Measurements from ENCODE around the gene HELZ2. TPM values are rescaled to one million over a fixed set of nuclear protein-coding genes. Genes with fewer than 3 reads are reported as not detected.

The HELZ2 gene
- 135 and 281 TPM in 2 replicates for total RNA-seq (2022)
- percentile 69 among the genes with signal in this experiment for Bru-seq, nascent RNA
- BruChase-seq, experiment 1, labeled RNA remaining after a 6-hour chase: percentile 93 among the genes with signal in this experiment
- BruChase-seq, experiment 2, labeled RNA remaining after a 2-hour chase: percentile 90 among the genes with signal in this experiment
- long read RNA-seq, partial matches to known transcripts: 4 of 11 reads
- long read RNA-seq, other reads (novel, unspliced or antisense): 7 of 11 reads

- Mint-ChIP-seq H3K9me3 (ENCODE audit: low read depth, unreplicated experiment) (no peaks in the 10 kb centered on the region), H3K4me3 (ENCODE audit: low read depth, unreplicated experiment) (peak within 1 kb of the TSS; percentile 88), H3K36me3 (ENCODE audit: insufficient read depth, unreplicated experiment) (peaks cover 37% of the 10 kb centered on the region), H3K27ac (ENCODE audit: unreplicated experiment) (peak within 1 kb of the TSS; percentile 88), H3K4me1 (ENCODE audit: low read depth, unreplicated experiment) (no peaks in the 10 kb centered on the region), H3K27me3 (ENCODE audit: unreplicated experiment) (peaks cover 37% of the 10 kb centered on the region)
- TF ChIP-seq CTCF (IDR thresholded peaks at IDR 0.05; ENCODE audit: unreplicated experiment): no peak
- intact Hi-C loops (cut with micrococcal nuclease; ENCODE audit: unreplicated experiment): no loop called here
- TSS peak; percentile 91 for BruUV-seq (replicated peaks)
- peak; percentile 85 for DNase-seq
- CTCF ChIA-PET: interaction anchor here (0.6 to 4.2 kb wide), 10 partner anchors 8 to 384 kb away, joined by 3 to 32 read pairs (median 4); partner anchors contain the start of genes GMEB2 and PTK6
Observed at GRCh38 chr20:63574156-63574828, at the start of gene HELZ2. Gene HELZ2, minus strand, starts transcription at chr20:63574239. Its CDS starts 1,854 bp downstream, at chr20:63572385.

- DNase-seq: no peak
- H3K4me1 Mint-ChIP-seq (ENCODE audit: low read depth, unreplicated experiment): peaks cover 7% of the 10 kb centered on the region
- CTCF ChIA-PET: no interaction called here
- H3K36me3 Mint-ChIP-seq (ENCODE audit: insufficient read depth, unreplicated experiment): peaks cover 21% of the 10 kb centered on the region
- no peak overlapping the region for H3K27ac Mint-ChIP-seq (ENCODE audit: unreplicated experiment)
- BruUV-seq (replicated peaks): no TSS peak
- no peaks in the 10 kb centered on the region for H3K9me3 Mint-ChIP-seq (ENCODE audit: low read depth, unreplicated experiment)
- no peak overlapping the region for H3K4me3 Mint-ChIP-seq (ENCODE audit: low read depth, unreplicated experiment)
- intact Hi-C loops (cut with micrococcal nuclease; ENCODE audit: unreplicated experiment): no loop called here
- H3K27me3 Mint-ChIP-seq (ENCODE audit: unreplicated experiment): no peaks in the 10 kb centered on the region
- TF ChIP-seq CTCF (IDR thresholded peaks at IDR 0.05; ENCODE audit: unreplicated experiment): no peak
Observed at GRCh38 chr20:63622732-63623131, 48.7 kb upstream of the HELZ2 start.

- H3K4me1 Mint-ChIP-seq (ENCODE audit: low read depth, unreplicated experiment): peaks cover 7% of the 10 kb centered on the region
- H3K4me3 Mint-ChIP-seq (ENCODE audit: low read depth, unreplicated experiment): no peak overlapping the region
- H3K27me3 Mint-ChIP-seq (ENCODE audit: unreplicated experiment): no peaks in the 10 kb centered on the region
- no peaks in the 10 kb centered on the region for H3K9me3 Mint-ChIP-seq (ENCODE audit: low read depth, unreplicated experiment)
- intact Hi-C loops (cut with micrococcal nuclease; ENCODE audit: unreplicated experiment): no loop called here
- H3K27ac Mint-ChIP-seq (ENCODE audit: unreplicated experiment): no peak overlapping the region
- no TSS peak for BruUV-seq (replicated peaks)
- CTCF ChIA-PET: interaction anchor here (0.7 kb wide), 1 partner anchor 86 kb away, joined by 3 read pairs; no protein-coding TSS in a partner anchor
- H3K36me3 Mint-ChIP-seq (ENCODE audit: insufficient read depth, unreplicated experiment): peaks cover 14% of the 10 kb centered on the region
- no peak for TF ChIP-seq CTCF (IDR thresholded peaks at IDR 0.05; ENCODE audit: unreplicated experiment)
- DNase-seq: no peak
Observed at GRCh38 chr20:63622096-63622495, 48.1 kb upstream of the HELZ2 start.

GRCh38 chr20:63620991-63621390, 47.0 kb upstream of the HELZ2 start:
- no peak overlapping the region for H3K27ac Mint-ChIP-seq (ENCODE audit: unreplicated experiment)
- no TSS peak for BruUV-seq (replicated peaks)

More at GRCh38 chr20:63620991-63621390, 47.0 kb upstream of the HELZ2 start:
- CTCF ChIA-PET: interaction anchor here (0.8 kb wide), 1 partner anchor 25 kb away, joined by 3 read pairs; no protein-coding TSS in a partner anchor
- no peaks in the 10 kb centered on the region for H3K27me3 Mint-ChIP-seq (ENCODE audit: unreplicated experiment)
- H3K36me3 Mint-ChIP-seq (ENCODE audit: insufficient read depth, unreplicated experiment): peaks cover 12% of the 10 kb centered on the region
- TF ChIP-seq CTCF (IDR thresholded peaks at IDR 0.05; ENCODE audit: unreplicated experiment): no peak
- peaks cover 6% of the 10 kb centered on the region for H3K4me1 Mint-ChIP-seq (ENCODE audit: low read depth, unreplicated experiment)
- H3K4me3 Mint-ChIP-seq (ENCODE audit: low read depth, unreplicated experiment): no peak overlapping the region
- DNase-seq: no peak
- no peaks in the 10 kb centered on the region for H3K9me3 Mint-ChIP-seq (ENCODE audit: low read depth, unreplicated experiment)
- intact Hi-C loops (cut with micrococcal nuclease; ENCODE audit: unreplicated experiment): no loop called here

Measured in Calu3 (cell line).